ENCODE measurements around the gene CLK2. TPM values are rescaled to one million over a fixed set of nuclear protein-coding genes. Genes with fewer than 3 reads are reported as not detected.

CLK2 gene
- total and polyA plus RNA-seq, 9 of the 15 experiments (the other 6 are each of a cell fraction or from before 2014, with no cell fraction given), result 13.5 to 81.4 (median 39.6) TPM

DNA sequence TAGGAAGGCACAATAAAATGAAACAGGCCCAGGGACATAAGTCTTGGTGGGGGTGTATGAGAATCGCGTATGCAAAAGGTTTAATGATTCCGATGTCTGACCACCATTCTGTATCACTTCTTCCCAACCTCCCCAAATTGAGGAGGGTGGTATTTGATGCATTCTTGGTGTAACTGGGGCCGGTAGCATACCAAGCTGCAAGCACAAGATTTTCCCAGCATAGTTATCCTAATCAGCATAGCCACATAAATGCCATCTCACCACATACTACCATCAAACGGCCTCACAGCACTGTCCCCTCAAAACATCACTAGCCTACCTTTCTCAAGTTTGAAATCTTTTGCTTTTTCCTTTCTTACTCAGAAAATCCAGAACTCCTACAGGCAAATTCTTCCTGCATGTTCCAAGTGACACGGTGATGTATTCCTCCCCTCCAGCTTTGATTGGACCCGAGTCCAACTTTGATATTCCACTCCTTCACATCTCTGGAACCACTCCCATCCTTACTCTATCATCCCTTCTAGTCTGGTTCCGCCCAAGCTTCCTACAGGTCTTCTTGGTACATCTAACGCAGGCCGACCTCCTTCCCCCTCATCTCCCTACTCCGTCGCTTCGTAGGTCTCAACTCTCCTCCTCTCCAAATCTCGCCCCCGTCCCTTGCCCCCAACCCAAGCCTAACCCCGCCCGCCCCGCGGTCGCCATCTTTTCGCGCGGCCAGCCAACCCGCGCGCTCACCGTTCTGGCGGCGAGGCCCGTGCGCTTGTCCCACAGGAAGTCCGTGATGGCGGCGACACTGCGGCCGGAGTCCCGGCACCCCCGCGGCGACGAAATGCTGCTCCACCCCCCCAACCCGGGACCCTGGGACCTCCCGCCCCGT, 600 bp downstream of the CLK2 start (continued):
- TF ChIP-seq, protein P1, sequence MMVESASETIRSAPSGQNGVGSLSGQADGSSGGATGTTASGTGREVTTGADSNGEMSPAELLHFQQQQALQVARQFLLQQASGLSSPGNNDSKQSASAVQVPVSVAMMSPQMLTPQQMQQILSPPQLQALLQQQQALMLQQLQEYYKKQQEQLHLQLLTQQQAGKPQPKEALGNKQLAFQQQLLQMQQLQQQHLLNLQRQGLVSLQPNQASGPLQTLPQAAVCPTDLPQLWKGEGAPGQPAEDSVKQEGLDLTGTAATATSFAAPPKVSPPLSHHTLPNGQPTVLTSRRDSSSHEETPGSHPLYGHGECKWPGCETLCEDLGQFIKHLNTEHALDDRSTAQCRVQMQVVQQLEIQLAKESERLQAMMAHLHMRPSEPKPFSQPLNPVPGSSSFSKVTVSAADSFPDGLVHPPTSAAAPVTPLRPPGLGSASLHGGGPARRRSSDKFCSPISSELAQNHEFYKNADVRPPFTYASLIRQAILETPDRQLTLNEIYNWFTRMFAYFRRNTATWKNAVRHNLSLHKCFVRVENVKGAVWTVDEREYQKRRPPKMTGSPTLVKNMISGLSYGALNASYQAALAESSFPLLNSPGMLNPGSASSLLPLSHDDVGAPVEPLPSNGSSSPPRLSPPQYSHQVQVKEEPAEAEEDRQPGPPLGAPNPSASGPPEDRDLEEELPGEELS (CRISPR knock-in tag; IDR thresholded peaks at IDR 0.05; ENCODE audit: borderline replicate concordance), result 0 out of 2 replicates have a peak, but pooled peaks have one; percentile 13
- no peak for TF ChIP-seq FOS (IDR thresholded peaks at IDR 0.05; ENCODE audit: extremely low read depth, insufficient read length)
- no peak for TF ChIP-seq HMG20A (CRISPR knock-in tag; conservative IDR thresholded peaks at IDR 0.05)
- TF ChIP-seq, protein P2, sequence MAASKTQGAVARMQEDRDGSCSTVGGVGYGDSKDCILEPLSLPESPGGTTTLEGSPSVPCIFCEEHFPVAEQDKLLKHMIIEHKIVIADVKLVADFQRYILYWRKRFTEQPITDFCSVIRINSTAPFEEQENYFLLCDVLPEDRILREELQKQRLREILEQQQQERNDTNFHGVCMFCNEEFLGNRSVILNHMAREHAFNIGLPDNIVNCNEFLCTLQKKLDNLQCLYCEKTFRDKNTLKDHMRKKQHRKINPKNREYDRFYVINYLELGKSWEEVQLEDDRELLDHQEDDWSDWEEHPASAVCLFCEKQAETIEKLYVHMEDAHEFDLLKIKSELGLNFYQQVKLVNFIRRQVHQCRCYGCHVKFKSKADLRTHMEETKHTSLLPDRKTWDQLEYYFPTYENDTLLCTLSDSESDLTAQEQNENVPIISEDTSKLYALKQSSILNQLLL (CRISPR knock-in tag; IDR thresholded peaks at IDR 0.05; ENCODE audit: borderline replicate concordance), result no peak
- TF ChIP-seq YY1 (IDR thresholded peaks at IDR 0.05; ENCODE audit: borderline replicate concordance in 1 of 3, control insufficient read depth in 1 of 3, extremely low read depth in 1 of 3, insufficient read depth in 3 of 3, insufficient read length in 1 of 3, insufficient replicate concordance in 2 of 3, low read depth in 1 of 3, low read length in 2 of 3), result peak; percentile 56 to 93 (median 88)
- peak; percentile 47; the same call in 1 of the 2 replicates for TF ChIP-seq CREM (IDR thresholded peaks at IDR 0.05; ENCODE audit: low read depth)
- TF ChIP-seq GABPB1 (CRISPR knock-in tag; IDR thresholded peaks at IDR 0.05), result peak; percentile 74
